HPDE6-E6E7 (cell line): Measurements from ENCODE around the gene DOCK4.
A peak's percentile ranks its signal among the peaks of the same experiment; 100 is the strongest.

Source experiments
- DNase-seq: peaks from one replicate; pipeline ENCODE4 v3.0.0; 2011; ENCODE audit warnings: missing footprints; ENCODE audit errors: extremely low spot score

DOCK4 gene

GRCh38 chr7:111903797-111904196 is 302.4 kb downstream of the DOCK4 start:
- peak; percentile 11 for DNase-seq

- no peak for DNase-seq
These were observed 303.2 kb downstream of the DOCK4 start for GRCh38 chr7:111903016-111903415.

GRCh38 chr7:111900283-111900682 is 305.9 kb downstream of the DOCK4 start:
- DNase-seq: no peak

GRCh38 chr7:111895049-111895448 is 311.1 kb downstream of the DOCK4 start:
- DNase-seq: no peak

GRCh38 chr7:111894518-111894917 is 311.7 kb downstream of the DOCK4 start:
- DNase-seq: no peak

GRCh38 chr7:111893190-111893589 is 313.0 kb downstream of the DOCK4 start:
- DNase-seq: no peak

- no peak for DNase-seq
These were observed 313.6 kb downstream of the DOCK4 start for GRCh38 chr7:111892588-111892987.

- DNase-seq: no peak
These were observed 318.5 kb downstream of the DOCK4 start for GRCh38 chr7:111887734-111888133.

GRCh38 chr7:111886233-111886632 is 320.0 kb downstream of the DOCK4 start:
- DNase-seq: no peak

- no peak for DNase-seq
These were observed 323.0 kb downstream of the DOCK4 start for GRCh38 chr7:111883241-111883640.

GRCh38 chr7:111878785-111879184 is 327.4 kb downstream of the DOCK4 start:
- DNase-seq: no peak

GRCh38 chr7:111877931-111878330 is 328.3 kb downstream of the DOCK4 start:
- no peak for DNase-seq

GRCh38 chr7:111873963-111874690 is 332.1 kb downstream of the DOCK4 start:
- DNase-seq: no peak

GRCh38 chr7:111873326-111873646 is 332.9 kb downstream of the DOCK4 start:
- no peak for DNase-seq

GRCh38 chr7:111872450-111873325 is 333.5 kb downstream of the DOCK4 start:
- DNase-seq: no peak

- DNase-seq: no peak
These were observed 334.9 kb downstream of the DOCK4 start for GRCh38 chr7:111871283-111871682.

- DNase-seq: no peak
These were observed 336.9 kb downstream of the DOCK4 start for GRCh38 chr7:111869280-111869679.

GRCh38 chr7:111867348-111867931 is 338.8 kb downstream of the DOCK4 start:
- no peak for DNase-seq

GRCh38 chr7:111866787-111867186 is 339.4 kb downstream of the DOCK4 start:
- DNase-seq: no peak

GRCh38 chr7:111865430-111865829 is 340.8 kb downstream of the DOCK4 start:
- DNase-seq: no peak

GRCh38 chr7:111864291-111864976 is 341.8 kb downstream of the DOCK4 start:
- DNase-seq: no peak

GRCh38 chr7:111863269-111863668 is 342.9 kb downstream of the DOCK4 start:
- no peak for DNase-seq
